ENCODE results near the gene KISS1R.

DNA sequence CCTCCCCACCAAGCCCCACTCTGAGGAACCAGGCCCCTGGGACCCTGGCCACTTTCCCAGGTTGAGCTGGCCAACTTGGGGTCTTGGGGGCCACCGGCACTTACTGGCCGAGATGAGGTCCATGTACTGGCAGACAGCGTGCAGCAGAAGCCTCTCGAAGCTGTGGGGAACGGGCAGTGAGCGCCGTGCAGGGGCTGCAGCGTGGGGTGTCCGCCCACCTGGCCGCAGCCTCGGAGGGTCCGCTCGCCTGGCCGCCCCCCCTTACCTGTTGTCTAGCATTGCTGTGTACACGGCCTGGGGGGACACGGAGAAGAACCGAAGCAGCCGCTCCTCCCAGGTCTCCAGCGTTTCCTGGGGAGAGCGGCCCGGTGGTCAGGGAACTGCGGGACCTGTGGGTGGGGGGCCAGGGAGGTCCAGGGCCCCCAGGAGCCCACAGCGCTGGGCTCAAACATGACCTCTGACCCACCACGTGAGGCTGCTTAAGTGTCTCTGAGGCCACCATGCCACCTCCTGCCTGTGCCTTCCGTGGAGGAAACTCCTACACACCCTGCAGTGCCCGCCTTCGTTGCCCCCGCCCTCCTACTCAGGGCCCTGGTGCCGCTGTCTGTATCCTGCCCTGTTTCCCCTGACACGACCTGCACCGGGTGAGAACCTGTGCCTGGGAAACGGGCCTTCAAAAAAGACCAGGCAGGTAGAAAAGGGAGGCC lies 17.6 kb upstream of the KISS1R start:
- TF ChIP-seq CTCF (IDR thresholded peaks at IDR 0.05; ENCODE audit: low read length) (no peak), EZH2 (IDR thresholded peaks at IDR 0.05; ENCODE audit: borderline replicate concordance, low read length) (no peak)
